K562 (cell line): ENCODE data around the gene LIF. TPM values are rescaled to one million over a fixed set of nuclear protein-coding genes. Genes with fewer than 3 reads are reported as not detected.
A peak's percentile ranks its signal among the peaks of the same experiment; 100 is the strongest.

Source experiments
- EWSR1 ChIP-seq: fragments of 450-650 bp; IDR thresholded peaks from 2 replicates; pipeline ENCODE4 v1.6.1; 2018; ENCODE audit warnings: borderline replicate concordance, mild to moderate bottlenecking, low read depth, moderate library complexity; ENCODE audit not compliant: partially characterized antibody
- IFI16 ChIP-seq: fragments of 250-450 bp; sonication (Bioruptor Pico); IDR thresholded peaks from 2 replicates; pipeline ENCODE4 v2.1.2; 2022; ENCODE audit warnings: mild to moderate bottlenecking, inconsistent platforms
- MED1 ChIP-seq: sonication (generic); formaldehyde crosslinking; IDR thresholded peaks from 2 replicates; pipeline ENCODE4 v1.8.1; 2023; ENCODE audit warnings: missing genetic modification reagents, borderline replicate concordance
- NRF1 ChIP-seq, 2 experiments: fragments of 450-650 bp; IDR thresholded peaks in 1 of 2; conservative IDR thresholded peaks in 1 of 2; 2 replicates each; pipeline ENCODE4 v1.6.1; 2014; ENCODE audit warnings: mild to moderate bottlenecking in 2 of 2
- ZFP36 ChIP-seq: fragments of 150-350 bp; IDR thresholded peaks from 2 replicates; pipeline ENCODE4 v1.6.1; 2018; ENCODE audit warnings: low read length, low read depth; ENCODE audit not compliant: partially characterized antibody
- polyA plus RNA-seq, 8 experiments: library from polyadenylated mRNA; depleted of rRNA in 4 of 8; stranded (reverse) in 5 of 8; unstranded in 3 of 8; fragments of >200 nt; fragmentation: Nextera tagmentation in 2 of 8; fragmentation: Illumina TruSeq in 1 of 8; extraction: Ambion mirVana in 2 of 8; extraction: Trizol in 1 of 8; gene quantifications; 2 replicates each; pipeline versions ENCODE4 v1.2.1 to v1.2.3, GENCODE V29; 2011 to 2014; ENCODE audit warnings: inconsistent platforms in 1 of 8, missing spikeins in 1 of 8
- total RNA-seq, 7 experiments: library from RNA; depleted of rRNA in 6 of 7; stranded (reverse); fragments of >200 nt in 6 of 7; fragmentation: Illumina TruSeq in 2 of 7; extraction: Trizol in 2 of 7; gene quantifications; 2 replicates each; pipeline versions ENCODE4 v1.2.1 to v1.2.3, GENCODE V29; 2011 to 2021; ENCODE audit warnings: low replicate concordance in 1 of 7
- TF ChIP-seq, protein P1 (sequence below), 2 experiments: fragments of 450-650 bp in 1 of 2; sonication (generic) in 1 of 2; formaldehyde crosslinking in 1 of 2; IDR thresholded peaks; 2 replicates each; pipeline versions ENCODE4 v1.7.1 to v1.9.0; 2016 to 2022; ENCODE audit warnings: inconsistent platforms in 1 of 2, mild to moderate bottlenecking in 1 of 2, missing genetic modification reagents in 1 of 2
- TF ChIP-seq, protein P2 (sequence below): sonication (generic); formaldehyde crosslinking; IDR thresholded peaks from 2 replicates; pipeline ENCODE4 v1.8.0; 2023; ENCODE audit warnings: mild to moderate bottlenecking, missing genetic modification reagents
- TF ChIP-seq, protein P3 (sequence below): fragments of 450-650 bp; formaldehyde crosslinking; IDR thresholded peaks from 2 replicates; pipeline ENCODE4 v1.4.0; 2020; ENCODE audit warnings: mild to moderate bottlenecking, moderate library complexity

The LIF gene
- total and polyA plus RNA-seq, 9 of the 15 experiments (the other 6 are each of a cell fraction or from before 2014, with no cell fraction given) = 0.05 to 0.39 (median 0.18) TPM; not detected in 3

DNA sequence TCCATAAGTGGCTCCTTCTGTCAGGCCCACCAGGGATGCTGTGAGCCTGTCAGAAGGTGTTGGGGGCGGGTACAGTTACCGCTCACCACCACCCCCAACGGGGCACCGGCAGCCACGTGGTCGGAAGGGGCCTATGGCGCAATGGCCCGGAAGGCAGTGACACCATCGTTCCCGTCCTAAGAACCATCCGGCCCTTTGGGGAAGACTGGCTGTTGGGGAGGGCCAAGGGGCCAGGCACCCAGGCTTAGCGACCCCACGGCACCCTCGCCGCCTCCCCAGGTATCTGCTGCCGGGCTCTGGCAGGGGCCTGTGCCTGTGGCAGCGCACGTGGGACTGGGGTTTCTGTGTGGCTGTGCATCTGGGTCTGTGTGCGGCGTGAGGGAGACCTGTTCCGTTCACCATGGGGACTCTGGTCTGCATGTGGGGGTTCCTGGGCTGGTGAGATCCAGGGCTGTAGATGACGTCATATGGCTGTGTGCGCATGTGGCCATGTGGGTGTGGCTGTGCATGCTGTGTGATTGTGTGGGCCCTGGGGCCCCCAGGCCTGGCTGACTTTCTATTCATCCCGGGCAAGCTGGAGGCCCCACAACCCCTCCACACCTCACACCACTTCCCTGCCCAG, 19.4 kb upstream of the LIF start (continued):
- 0 out of 4 replicates have a peak, but pooled peaks of 1 of the 2 experiments have one; percentile 16 for TF ChIP-seq NRF1 (conservative IDR thresholded peaks at IDR 0.05 in 1 of 2, IDR thresholded peaks at IDR 0.05 in 1 of 2)
- TF ChIP-seq, protein P1, sequence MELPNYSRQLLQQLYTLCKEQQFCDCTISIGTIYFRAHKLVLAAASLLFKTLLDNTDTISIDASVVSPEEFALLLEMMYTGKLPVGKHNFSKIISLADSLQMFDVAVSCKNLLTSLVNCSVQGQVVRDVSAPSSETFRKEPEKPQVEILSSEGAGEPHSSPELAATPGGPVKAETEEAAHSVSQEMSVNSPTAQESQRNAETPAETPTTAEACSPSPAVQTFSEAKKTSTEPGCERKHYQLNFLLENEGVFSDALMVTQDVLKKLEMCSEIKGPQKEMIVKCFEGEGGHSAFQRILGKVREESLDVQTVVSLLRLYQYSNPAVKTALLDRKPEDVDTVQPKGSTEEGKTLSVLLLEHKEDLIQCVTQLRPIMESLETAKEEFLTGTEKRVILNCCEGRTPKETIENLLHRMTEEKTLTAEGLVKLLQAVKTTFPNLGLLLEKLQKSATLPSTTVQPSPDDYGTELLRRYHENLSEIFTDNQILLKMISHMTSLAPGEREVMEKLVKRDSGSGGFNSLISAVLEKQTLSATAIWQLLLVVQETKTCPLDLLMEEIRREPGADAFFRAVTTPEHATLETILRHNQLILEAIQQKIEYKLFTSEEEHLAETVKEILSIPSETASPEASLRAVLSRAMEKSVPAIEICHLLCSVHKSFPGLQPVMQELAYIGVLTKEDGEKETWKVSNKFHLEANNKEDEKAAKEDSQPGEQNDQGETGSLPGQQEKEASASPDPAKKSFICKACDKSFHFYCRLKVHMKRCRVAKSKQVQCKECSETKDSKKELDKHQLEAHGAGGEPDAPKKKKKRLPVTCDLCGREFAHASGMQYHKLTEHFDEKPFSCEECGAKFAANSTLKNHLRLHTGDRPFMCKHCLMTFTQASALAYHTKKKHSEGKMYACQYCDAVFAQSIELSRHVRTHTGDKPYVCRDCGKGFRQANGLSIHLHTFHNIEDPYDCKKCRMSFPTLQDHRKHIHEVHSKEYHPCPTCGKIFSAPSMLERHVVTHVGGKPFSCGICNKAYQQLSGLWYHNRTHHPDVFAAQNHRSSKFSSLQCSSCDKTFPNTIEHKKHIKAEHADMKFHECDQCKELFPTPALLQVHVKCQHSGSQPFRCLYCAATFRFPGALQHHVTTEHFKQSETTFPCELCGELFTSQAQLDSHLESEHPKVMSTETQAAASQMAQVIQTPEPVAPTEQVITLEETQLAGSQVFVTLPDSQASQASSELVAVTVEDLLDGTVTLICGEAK (IDR thresholded peaks at IDR 0.05) = no peak
- TF ChIP-seq, protein P1 (CRISPR knock-in tag; IDR thresholded peaks at IDR 0.05) = no peak
- TF ChIP-seq, protein P2, sequence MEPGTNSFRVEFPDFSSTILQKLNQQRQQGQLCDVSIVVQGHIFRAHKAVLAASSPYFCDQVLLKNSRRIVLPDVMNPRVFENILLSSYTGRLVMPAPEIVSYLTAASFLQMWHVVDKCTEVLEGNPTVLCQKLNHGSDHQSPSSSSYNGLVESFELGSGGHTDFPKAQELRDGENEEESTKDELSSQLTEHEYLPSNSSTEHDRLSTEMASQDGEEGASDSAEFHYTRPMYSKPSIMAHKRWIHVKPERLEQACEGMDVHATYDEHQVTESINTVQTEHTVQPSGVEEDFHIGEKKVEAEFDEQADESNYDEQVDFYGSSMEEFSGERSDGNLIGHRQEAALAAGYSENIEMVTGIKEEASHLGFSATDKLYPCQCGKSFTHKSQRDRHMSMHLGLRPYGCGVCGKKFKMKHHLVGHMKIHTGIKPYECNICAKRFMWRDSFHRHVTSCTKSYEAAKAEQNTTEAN = no peak
- no peak for TF ChIP-seq ZFP36
- no peak for TF ChIP-seq IFI16 (CRISPR knock-in tag)
- TF ChIP-seq, protein P3, sequence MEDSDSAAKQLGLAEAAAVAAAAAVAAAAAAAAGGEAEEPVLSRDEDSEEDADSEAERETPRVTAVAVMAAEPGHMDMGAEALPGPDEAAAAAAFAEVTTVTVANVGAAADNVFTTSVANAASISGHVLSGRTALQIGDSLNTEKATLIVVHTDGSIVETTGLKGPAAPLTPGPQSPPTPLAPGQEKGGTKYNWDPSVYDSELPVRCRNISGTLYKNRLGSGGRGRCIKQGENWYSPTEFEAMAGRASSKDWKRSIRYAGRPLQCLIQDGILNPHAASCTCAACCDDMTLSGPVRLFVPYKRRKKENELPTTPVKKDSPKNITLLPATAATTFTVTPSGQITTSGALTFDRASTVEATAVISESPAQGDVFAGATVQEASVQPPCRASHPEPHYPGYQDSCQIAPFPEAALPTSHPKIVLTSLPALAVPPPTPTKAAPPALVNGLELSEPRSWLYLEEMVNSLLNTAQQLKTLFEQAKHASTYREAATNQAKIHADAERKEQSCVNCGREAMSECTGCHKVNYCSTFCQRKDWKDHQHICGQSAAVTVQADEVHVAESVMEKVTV (CRISPR knock-in tag) = no peak
- TF ChIP-seq EWSR1 = no peak
- no peak for TF ChIP-seq MED1 (CRISPR knock-in tag)
